Measurements from ENCODE around the gene RABL2B. TPM values are rescaled to one million over a fixed set of nuclear protein-coding genes. Genes with fewer than 3 reads are reported as not detected.

The RABL2B gene
- total RNA-seq, 4 donors from 2014 or later = 7.8 to 18.2 (median 13.2) TPM

Other genes starting within 250 kb of the RABL2B start
- gene KLHDC7B, start 237.7 kb downstream of the RABL2B start, total RNA-seq = 1 to 10 TPM in 1 of 4 donors, under 1 TPM in 2, not detected in 1; 0.14 to 1.5 (median 0.32) TPM
- gene SYCE3, start 220.7 kb downstream of the RABL2B start, total RNA-seq = not detected
- gene CPT1B, start 205.2 kb downstream of the RABL2B start, total RNA-seq = 100 to 1,000 TPM in 1 of 4 donors, 10 to 100 TPM in 3; 34.2 to 111 (median 37.6) TPM
- gene CHKB, start 200.8 kb downstream of the RABL2B start, total RNA-seq = 100 to 1,000 TPM in 1 of 4 donors, 10 to 100 TPM in 3; 74.8 to 232 (median 86.1) TPM
- 1 to 10 TPM; 1.1 to 3.4 (median 1.8) TPM for gene MAPK8IP2, start 182.8 kb downstream of the RABL2B start, total RNA-seq
- gene ARSA, start 155.5 kb downstream of the RABL2B start, total RNA-seq = 100 to 1,000 TPM in 2 of 4 donors, 10 to 100 TPM in 2; 81.2 to 253 (median 99.1) TPM
- gene SHANK3, start 110.8 kb downstream of the RABL2B start, total RNA-seq = 10 to 100 TPM in 1 of 4 donors, 1 to 10 TPM in 3; 2.7 to 30.3 (median 6.3) TPM
- not detected for gene ACR, start 45.4 kb downstream of the RABL2B start, total RNA-seq

Data from transverse colon (tissue), 4 donors.